SU-DHL-6 (cell line): ENCODE results near the gene NACC1.

Source experiments
- CTCF ChIP-seq: fragments of 200-600 bp; sonication (generic); IDR thresholded peaks from one replicate; pipeline ENCODE4 v1.5.1; 2017; ENCODE audit warnings: antibody characterized with exemption, mild to moderate bottlenecking, low read length, moderate library complexity; ENCODE audit not compliant: insufficient read depth, poor library complexity, severe bottlenecking
- EZH2phosphoT487 ChIP-seq: fragments of 200-600 bp; sonication (generic), shearing (Covaris generic); conservative IDR thresholded peaks from 2 replicates; pipeline ENCODE4 v1.6.1; 2018; ENCODE audit warnings: mild to moderate bottlenecking, antibody characterized with exemption, low read length, moderate library complexity, mixed read lengths

GRCh38 chr19:13138171-13138915 lies 20.3 kb downstream of the NACC1 start:
- TF ChIP-seq CTCF (no peak), EZH2phosphoT487 (no peak)
